PC-9 (cell line): Measurements from ENCODE around the gene METRN.

Experiments used
- CTCF ChIP-seq: fragments of 200-600 bp; sonication (generic); conservative IDR thresholded peaks from 2 replicates; pipeline ENCODE4 v1.6.1; 2017; ENCODE audit warnings: mixed run types, antibody characterized with exemption, mild to moderate bottlenecking, moderate library complexity
- EZH2 ChIP-seq: fragments of 200-600 bp; sonication (generic); IDR thresholded peaks from 2 replicates; pipeline ENCODE4 v1.8.0; 2017; ENCODE audit warnings: antibody characterized with exemption, low read depth

GRCh38 chr16:674968-675883 lies 39.7 kb upstream of the METRN start, which contains the start of gene RHBDL1:
- TF ChIP-seq CTCF (no peak), EZH2 (no peak)
